ENCODE measurements around the gene ATG16L2. TPM values are rescaled to one million over a fixed set of nuclear protein-coding genes. Genes with fewer than 3 reads are reported as not detected.

ATG16L2 gene
- total and polyA plus RNA-seq, 2 donors (not counting 1 experiment from before 2014, with no cell fraction given): 212 to 350 TPM

DNA sequence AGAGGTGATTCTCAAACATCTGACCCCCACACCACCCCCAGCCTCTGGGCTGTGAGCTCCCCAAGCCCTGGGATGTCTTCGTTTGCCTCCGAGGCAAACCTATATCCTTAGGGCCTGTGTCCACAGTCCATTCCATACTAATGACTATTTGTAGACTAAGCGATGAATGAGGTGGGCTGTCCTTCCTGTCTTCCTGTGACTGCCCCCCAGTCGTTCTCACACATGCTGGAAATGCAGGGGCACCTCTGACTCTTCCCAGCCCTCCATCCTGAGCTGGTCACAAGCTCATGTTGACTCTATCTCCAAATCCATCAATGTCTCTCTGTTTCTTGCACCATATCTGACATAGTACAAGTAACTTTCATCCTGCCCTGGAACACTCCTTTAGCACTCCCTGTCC, 4.8 kb downstream of the ATG16L2 start:
- peak overlapping the region; percentile 32 for H3K4me3 Mint-ChIP-seq
- ATAC-seq (ENCODE audit: low read depth) (no peak), DNase-seq (no peak)
- 89% methylated on average over 1 of the region's 4 CpGs for WGBS (ENCODE audit: insufficient coverage)
- POLR2A ChIA-PET: no interaction called here
- Histone ChIP-seq H3K9ac (ENCODE audit: low read length) (no peak overlapping the region), H3K79me2 (ENCODE audit: control insufficient read depth, insufficient read depth, low read length) (peaks cover 41% of the 10 kb centered on the region), H3K4me2 (replicated peaks; ENCODE audit: low read depth, low read length, poor library complexity, severe bottlenecking) (no peak overlapping the region), H3K9me3 (ENCODE audit: control extremely low read depth in 1 of 3, control insufficient read depth in 2 of 3, insufficient read depth in 1 of 3, low read length in 2 of 3) (peaks cover 0 to 4% (median 0%) of the 10 kb centered on the region in 3 donors), H3K36me3 (replicated peaks in 1 of 2; ENCODE audit: control extremely low read depth in 1 of 2, control insufficient read depth in 1 of 2, extremely low read depth in 1 of 2, insufficient read depth in 2 of 2, low read length in 1 of 2) (peaks cover 0 to 67% of the 10 kb centered on the region in 2 experiments), H4K20me1 (ENCODE audit: control insufficient read depth, insufficient read depth, low read length, poor library complexity, severe bottlenecking) (peaks cover 54% of the 10 kb centered on the region), H3K4me1 (ENCODE audit: control insufficient read depth in 2 of 2, insufficient read depth in 2 of 2, low read length in 2 of 2) (peaks cover 24 to 54% of the 10 kb centered on the region in 2 donors), H2AFZ (ENCODE audit: insufficient read depth, low read depth, low read length, poor library complexity, severe bottlenecking) (no peak overlapping the region), H3K27me3 (replicated peaks in 1 of 4; ENCODE audit: control extremely low read depth in 1 of 4, control insufficient read depth in 3 of 4, insufficient read depth in 4 of 4, low read length in 3 of 4) (no peaks in the 10 kb centered on the region), H3K27ac (ENCODE audit: low read length in 2 of 2) (no peak overlapping the region), H3K4me3 (ENCODE audit: control extremely low read depth in 1 of 5, extremely low read depth in 1 of 5, insufficient read depth in 1 of 5, low read depth in 2 of 5, low read length in 4 of 5) (no peak overlapping the region)
- H3K27me3 Mint-ChIP-seq: no peaks in the 10 kb centered on the region
- TF ChIP-seq EZH2 (IDR thresholded peaks at IDR 0.05; ENCODE audit: borderline replicate concordance, insufficient read depth, low read depth, low read length, poor library complexity, severe bottlenecking): no peak
- TF ChIP-seq, protein P1, sequence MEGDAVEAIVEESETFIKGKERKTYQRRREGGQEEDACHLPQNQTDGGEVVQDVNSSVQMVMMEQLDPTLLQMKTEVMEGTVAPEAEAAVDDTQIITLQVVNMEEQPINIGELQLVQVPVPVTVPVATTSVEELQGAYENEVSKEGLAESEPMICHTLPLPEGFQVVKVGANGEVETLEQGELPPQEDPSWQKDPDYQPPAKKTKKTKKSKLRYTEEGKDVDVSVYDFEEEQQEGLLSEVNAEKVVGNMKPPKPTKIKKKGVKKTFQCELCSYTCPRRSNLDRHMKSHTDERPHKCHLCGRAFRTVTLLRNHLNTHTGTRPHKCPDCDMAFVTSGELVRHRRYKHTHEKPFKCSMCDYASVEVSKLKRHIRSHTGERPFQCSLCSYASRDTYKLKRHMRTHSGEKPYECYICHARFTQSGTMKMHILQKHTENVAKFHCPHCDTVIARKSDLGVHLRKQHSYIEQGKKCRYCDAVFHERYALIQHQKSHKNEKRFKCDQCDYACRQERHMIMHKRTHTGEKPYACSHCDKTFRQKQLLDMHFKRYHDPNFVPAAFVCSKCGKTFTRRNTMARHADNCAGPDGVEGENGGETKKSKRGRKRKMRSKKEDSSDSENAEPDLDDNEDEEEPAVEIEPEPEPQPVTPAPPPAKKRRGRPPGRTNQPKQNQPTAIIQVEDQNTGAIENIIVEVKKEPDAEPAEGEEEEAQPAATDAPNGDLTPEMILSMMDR (IDR thresholded peaks at IDR 0.05): no peak
- no peak overlapping the region for H3K27ac Mint-ChIP-seq
- H3K4me1 Mint-ChIP-seq: peaks cover 49% of the 10 kb centered on the region
- no peaks in the 10 kb centered on the region for H3K9me3 Mint-ChIP-seq (ENCODE audit: insufficient read depth)
- intact Hi-C loops (cut with micrococcal nuclease): loop anchor here (10.0 kb wide), 1 partner anchor 594 kb away; the partner anchor contains the start of gene INPPL1
- CTCF ChIA-PET: interaction anchor here (1.1 to 2.4 kb wide), 3 partner anchors 12 to 97 kb away, joined by 3 to 7 read pairs (median 6); no protein-coding TSS in a partner anchor

DNA sequence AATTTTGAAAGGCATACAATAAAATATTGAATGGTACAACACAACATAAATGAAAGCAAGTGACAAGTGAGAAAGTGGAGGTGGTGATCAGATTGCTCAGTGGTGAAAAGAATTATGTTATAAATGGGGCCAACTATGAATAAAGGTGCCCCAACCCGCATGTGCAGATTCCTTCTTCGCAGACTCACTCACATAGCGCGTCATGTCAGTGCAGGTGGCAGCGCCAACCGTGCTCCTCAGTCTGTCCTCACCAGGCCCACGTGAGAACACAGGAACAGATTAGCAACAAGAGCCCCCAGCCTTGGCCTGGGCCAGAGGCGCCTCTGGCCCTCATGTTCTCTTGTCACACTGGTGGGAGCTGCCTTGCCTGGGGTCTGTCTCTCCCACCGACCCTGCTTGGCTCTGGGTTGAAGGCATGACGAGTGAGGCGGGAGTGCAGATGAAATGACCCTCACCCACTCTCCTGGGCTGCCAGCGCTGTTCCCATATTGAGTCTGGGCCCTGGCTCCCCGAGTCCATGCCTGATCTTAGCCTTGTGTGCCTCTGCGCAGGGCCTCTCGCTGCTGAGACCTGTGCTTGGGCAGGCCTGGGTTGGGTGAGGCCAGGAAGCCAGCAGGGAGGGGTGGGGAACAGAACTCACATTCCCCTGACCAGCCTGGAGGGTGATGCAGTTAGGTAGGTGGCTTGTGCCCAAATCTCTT, 6.4 kb downstream of the ATG16L2 start:
- Histone ChIP-seq H3K36me3 (replicated peaks in 1 of 2; ENCODE audit: control extremely low read depth in 1 of 2, control insufficient read depth in 1 of 2, extremely low read depth in 1 of 2, insufficient read depth in 2 of 2, low read length in 1 of 2) (peaks cover 0 to 76% of the 10 kb centered on the region in 2 experiments), H3K9ac (ENCODE audit: low read length) (no peak overlapping the region), H3K27me3 (replicated peaks in 1 of 4; ENCODE audit: control extremely low read depth in 1 of 4, control insufficient read depth in 3 of 4, insufficient read depth in 4 of 4, low read length in 3 of 4) (no peaks in the 10 kb centered on the region), H2AFZ (ENCODE audit: insufficient read depth, low read depth, low read length, poor library complexity, severe bottlenecking) (no peak overlapping the region), H3K4me2 (replicated peaks; ENCODE audit: low read depth, low read length, poor library complexity, severe bottlenecking) (peak overlapping the region; percentile 71), H3K9me3 (ENCODE audit: control extremely low read depth in 1 of 3, control insufficient read depth in 2 of 3, insufficient read depth in 1 of 3, low read length in 2 of 3) (peaks cover 0 to 4% (median 0%) of the 10 kb centered on the region in 3 donors), H3K4me1 (ENCODE audit: control insufficient read depth in 2 of 2, insufficient read depth in 2 of 2, low read length in 2 of 2) (peaks cover 24 to 47% of the 10 kb centered on the region in 2 donors), H3K4me3 (ENCODE audit: control extremely low read depth in 1 of 5, extremely low read depth in 1 of 5, insufficient read depth in 1 of 5, low read depth in 2 of 5, low read length in 4 of 5) (no peak overlapping the region), H4K20me1 (ENCODE audit: control insufficient read depth, insufficient read depth, low read length, poor library complexity, severe bottlenecking) (peaks cover 54% of the 10 kb centered on the region), H3K27ac (ENCODE audit: low read length in 2 of 2) (no peak overlapping the region), H3K79me2 (ENCODE audit: control insufficient read depth, insufficient read depth, low read length) (peaks cover 26% of the 10 kb centered on the region)
- DNase-seq (no peak), ATAC-seq (ENCODE audit: low read depth) (no peak)
- TF ChIP-seq EZH2 (IDR thresholded peaks at IDR 0.05; ENCODE audit: borderline replicate concordance, insufficient read depth, low read depth, low read length, poor library complexity, severe bottlenecking): no peak
- TF ChIP-seq, protein P1 (IDR thresholded peaks at IDR 0.05): no peak
- intact Hi-C loops (cut with micrococcal nuclease): loop anchor here (5.0 kb wide), 1 partner anchor 332 kb away; no protein-coding TSS in a partner anchor
- ChIA-PET CTCF (interaction anchor here (0.9 to 3.1 kb wide), 2 partner anchors 10 to 95 kb away, joined by 5 to 18 read pairs; no protein-coding TSS in a partner anchor), POLR2A (no interaction called here)
- H3K4me1 Mint-ChIP-seq: peaks cover 56% of the 10 kb centered on the region
- peak overlapping the region; percentile 59 for H3K4me3 Mint-ChIP-seq
- 97% methylated on average over 12 of the region's 15 CpGs for WGBS (ENCODE audit: insufficient coverage)
- H3K27me3 Mint-ChIP-seq: no peaks in the 10 kb centered on the region
- no peaks in the 10 kb centered on the region for H3K9me3 Mint-ChIP-seq (ENCODE audit: insufficient read depth)
- H3K27ac Mint-ChIP-seq: no peak overlapping the region
